Testis (tissue), 3 donors: ENCODE results near the gene FYN. TPM values are rescaled to one million over a fixed set of nuclear protein-coding genes. Genes with fewer than 3 reads are reported as not detected.

Experiments used
- DNase-seq: peaks from one replicate; pipeline ENCODE4 v3.0.0-alpha.2; 2019
- H3K27ac ChIP-seq, 2 donors: fragments of 200-600 bp; sonication (generic); one replicate each; pipeline ENCODE4 v1.5.1; 2019
- H3K27me3 ChIP-seq: fragments of 200-600 bp; sonication (generic); one replicate; pipeline ENCODE4 v1.5.1; 2019
- H3K36me3 ChIP-seq: fragments of 200-600 bp; sonication (generic); one replicate; pipeline ENCODE4 v1.5.1; 2017; ENCODE audit warnings: low read depth; ENCODE audit errors: missing control alignments
- H3K4me1 ChIP-seq: fragments of 200-600 bp; sonication (generic); one replicate; pipeline ENCODE4 v1.5.1; 2019
- H3K4me3 ChIP-seq, 2 donors: fragments of 200-600 bp; sonication (generic); one replicate each; pipeline ENCODE4 v1.5.1; 2017 to 2019
- H3K9me3 ChIP-seq: fragments of 200-600 bp; sonication (generic); one replicate; pipeline ENCODE4 v1.5.1; 2017
- POLR2A ChIP-seq: fragments of 450-650 bp; IDR thresholded peaks from one replicate; pipeline ENCODE4 v1.6.1; 2017; ENCODE audit warnings: antibody characterized with exemption, mild to moderate bottlenecking, moderate library complexity
- WGBS, 2 donors: methylation state at CpG; one replicate each; pipeline ENCODE4 v1.1.5; 2018; 5-methylcytosine and 5-hydroxymethylcytosine counted together
- intact Hi-C: fragments of 100-400 bp; cut with DNase I; formaldehyde crosslinking; loops from one replicate; pipeline ENCODE4 v1.15.1; 2023; ENCODE audit warnings: low total_unique reads
- polyA plus RNA-seq: library from polyadenylated mRNA; stranded (reverse); fragments of 350-450 nt; fragmentation: Illumina TruSeq; extraction: RNeasy Lipid Tissue Mini Kit (QIAGEN cat#74804); gene quantifications from one replicate; pipeline ENCODE4 v1.2.3, GENCODE V29; 2014; ENCODE audit warnings: low read depth, low replicate concordance; ENCODE audit not compliant: insufficient read depth
- total RNA-seq, 2 donors: library from RNA; depleted of rRNA; stranded (reverse); fragments of >200 nt; gene quantifications; one replicate each; pipeline ENCODE4 v1.2.3, GENCODE V29; 2016
- TF ChIP-seq, protein P1 (sequence below), 3 experiments: fragments of 450-650 bp in 2 of 3; fragments of 200-600 bp in 1 of 3; sonication (generic) in 1 of 3; IDR thresholded peaks; one replicate each; pipeline ENCODE4 v1.5.1; 2016 to 2019; ENCODE audit warnings: antibody characterized with exemption in 3 of 3, mild to moderate bottlenecking in 2 of 3, moderate library complexity in 1 of 3

FYN gene
- total and polyA plus RNA-seq, 3 donors from 2014 or later = 74.0 to 145 (median 104) TPM

DNA sequence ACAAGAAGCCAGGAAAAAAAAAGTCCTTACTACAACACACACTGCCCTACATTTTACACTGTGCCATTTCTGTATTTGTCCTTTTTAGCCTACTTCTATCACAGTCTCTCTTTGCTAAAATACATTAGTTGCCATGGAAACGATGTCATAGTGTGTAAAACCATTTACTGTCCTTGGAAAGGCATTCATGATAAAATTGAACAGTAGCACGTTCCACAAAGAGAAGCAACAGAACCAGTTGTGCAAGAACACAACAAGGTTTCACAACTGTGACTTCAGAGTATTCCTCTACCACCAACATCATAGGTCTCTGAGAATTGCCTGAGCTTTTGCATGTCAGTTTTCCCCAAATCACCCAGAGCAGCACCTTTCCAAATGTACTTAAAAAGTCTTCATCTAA is 20.5 kb downstream of the FYN start:
- Histone ChIP-seq H3K27me3 (no peaks in the 10 kb centered on the region), H3K36me3 (no peaks in the 10 kb centered on the region), H3K4me1 (no peaks in the 10 kb centered on the region), H3K4me3 (no peak overlapping the region), H3K27ac (no peak overlapping the region), H3K9me3 (no peaks in the 10 kb centered on the region)
- intact Hi-C loops = no loop called here
- no peak for TF ChIP-seq POLR2A
- TF ChIP-seq, protein P1, sequence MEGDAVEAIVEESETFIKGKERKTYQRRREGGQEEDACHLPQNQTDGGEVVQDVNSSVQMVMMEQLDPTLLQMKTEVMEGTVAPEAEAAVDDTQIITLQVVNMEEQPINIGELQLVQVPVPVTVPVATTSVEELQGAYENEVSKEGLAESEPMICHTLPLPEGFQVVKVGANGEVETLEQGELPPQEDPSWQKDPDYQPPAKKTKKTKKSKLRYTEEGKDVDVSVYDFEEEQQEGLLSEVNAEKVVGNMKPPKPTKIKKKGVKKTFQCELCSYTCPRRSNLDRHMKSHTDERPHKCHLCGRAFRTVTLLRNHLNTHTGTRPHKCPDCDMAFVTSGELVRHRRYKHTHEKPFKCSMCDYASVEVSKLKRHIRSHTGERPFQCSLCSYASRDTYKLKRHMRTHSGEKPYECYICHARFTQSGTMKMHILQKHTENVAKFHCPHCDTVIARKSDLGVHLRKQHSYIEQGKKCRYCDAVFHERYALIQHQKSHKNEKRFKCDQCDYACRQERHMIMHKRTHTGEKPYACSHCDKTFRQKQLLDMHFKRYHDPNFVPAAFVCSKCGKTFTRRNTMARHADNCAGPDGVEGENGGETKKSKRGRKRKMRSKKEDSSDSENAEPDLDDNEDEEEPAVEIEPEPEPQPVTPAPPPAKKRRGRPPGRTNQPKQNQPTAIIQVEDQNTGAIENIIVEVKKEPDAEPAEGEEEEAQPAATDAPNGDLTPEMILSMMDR (IDR thresholded peaks at IDR 0.05) = no peak
- DNase-seq = no peak
- WGBS, 2 donors = 49 to 67% methylated on average over 2 of the region's 2 CpGs

DNA sequence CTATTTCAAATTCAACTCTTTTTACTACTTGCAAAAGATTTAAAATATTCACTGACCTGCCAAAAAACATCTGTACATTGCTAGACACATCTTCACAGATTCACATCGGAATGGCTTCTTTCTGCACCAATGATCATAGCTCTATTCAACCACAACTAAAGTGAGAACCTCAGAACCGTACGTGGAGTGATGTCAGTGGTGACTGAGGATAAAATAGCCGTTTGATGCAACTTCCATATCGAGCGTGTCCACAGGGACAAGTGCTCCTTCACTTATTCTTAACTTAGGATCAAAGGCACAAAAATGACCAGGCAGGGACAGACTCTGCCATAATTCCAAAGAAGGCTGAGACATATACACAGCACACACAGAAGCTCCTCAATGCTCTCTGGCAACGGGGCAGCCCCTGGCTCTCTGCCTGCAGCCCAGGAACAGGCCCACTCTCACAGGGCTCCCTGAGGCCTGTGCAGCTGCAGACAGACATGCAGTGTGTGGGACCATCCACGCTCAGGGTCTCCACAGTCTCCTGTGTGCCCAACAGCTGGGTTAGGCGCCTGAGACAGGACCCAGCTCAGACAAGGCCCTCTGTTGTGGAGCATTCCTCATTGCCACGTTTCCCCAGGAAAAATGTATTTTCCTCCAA is 22.8 kb downstream of the FYN start:
- Histone ChIP-seq H3K27me3 (no peaks in the 10 kb centered on the region), H3K36me3 (no peaks in the 10 kb centered on the region), H3K4me3 (no peak overlapping the region), H3K27ac (no peak overlapping the region), H3K9me3 (no peaks in the 10 kb centered on the region), H3K4me1 (peaks cover 6% of the 10 kb centered on the region)
- no peak for DNase-seq
- intact Hi-C loops = no loop called here
- 79 to 84% methylated on average over 9 to 10 of the region's 10 CpGs for WGBS, 2 donors
- TF ChIP-seq, protein P1 (IDR thresholded peaks at IDR 0.05) = no peak
- TF ChIP-seq POLR2A = no peak

DNA sequence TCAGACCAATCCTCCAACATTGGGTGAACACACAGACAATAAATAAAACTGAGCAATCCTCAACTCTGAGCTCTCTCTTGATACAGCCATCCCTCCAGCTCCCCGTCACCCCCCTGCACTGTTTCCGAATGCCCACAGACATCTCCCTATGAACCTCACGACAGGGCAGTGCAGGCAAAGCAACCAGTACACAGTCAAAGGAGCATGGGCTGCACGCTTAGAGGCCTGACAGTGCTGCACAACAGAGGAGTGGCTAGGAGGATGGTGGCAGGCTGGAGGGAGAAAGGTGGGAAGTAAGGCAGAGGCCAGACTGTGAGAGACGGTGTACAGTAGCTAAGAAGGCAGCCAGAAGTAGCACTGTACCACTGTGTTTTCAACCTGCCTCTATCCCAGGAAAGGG is 24.0 kb downstream of the FYN start:
- WGBS, 2 donors = 80 to 93% methylated on average over 5 of the region's 5 CpGs
- no peak for TF ChIP-seq POLR2A
- TF ChIP-seq, protein P1 (IDR thresholded peaks at IDR 0.05) = no peak
- intact Hi-C loops = no loop called here
- Histone ChIP-seq H3K9me3 (no peaks in the 10 kb centered on the region), H3K4me3 (no peak overlapping the region), H3K27ac (no peak overlapping the region), H3K36me3 (no peaks in the 10 kb centered on the region), H3K27me3 (no peaks in the 10 kb centered on the region), H3K4me1 (peaks cover 15% of the 10 kb centered on the region)
- DNase-seq = no peak

DNA sequence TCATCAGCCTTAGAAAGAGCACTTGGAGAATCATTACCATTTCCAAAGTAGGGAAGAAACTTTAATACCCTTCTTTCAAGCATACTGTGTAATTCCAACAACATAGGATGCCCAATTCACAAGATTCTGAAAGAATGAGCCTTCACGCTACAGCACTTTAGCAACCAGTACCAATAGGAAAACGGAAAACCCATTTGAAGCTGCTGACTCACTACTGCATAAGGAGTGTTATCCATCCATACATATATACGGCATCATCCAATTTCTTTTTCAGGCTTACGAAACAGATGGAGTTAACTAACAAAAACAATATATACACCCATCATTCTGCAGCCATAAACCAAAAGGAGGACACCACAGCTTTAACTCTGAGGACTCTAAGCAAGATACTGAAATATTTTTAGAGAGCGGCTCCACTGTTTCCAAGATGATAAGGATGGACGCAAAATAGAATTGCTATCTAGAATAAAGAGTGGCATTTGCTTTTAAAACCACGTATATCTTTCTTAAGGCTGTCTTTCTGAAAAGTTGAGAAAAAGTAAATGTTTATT is 24.9 kb downstream of the FYN start:
- no peak for DNase-seq
- Histone ChIP-seq H3K27ac (no peak overlapping the region), H3K36me3 (no peaks in the 10 kb centered on the region), H3K4me1 (peaks cover 17% of the 10 kb centered on the region), H3K9me3 (no peaks in the 10 kb centered on the region), H3K27me3 (no peaks in the 10 kb centered on the region), H3K4me3 (no peak overlapping the region)
- TF ChIP-seq POLR2A = no peak
- TF ChIP-seq, protein P1 (IDR thresholded peaks at IDR 0.05) = no peak
- WGBS, 2 donors = 81 to 85% methylated on average over 7 of the region's 7 CpGs
- intact Hi-C loops = no loop called here
